BLaER1 (cell line): ENCODE data around the gene TBC1D22B.

ENCODE experiments used
- H3K27ac ChIP-seq: shearing (Covaris generic); formaldehyde crosslinking; 2 replicates; pipeline ENCODE4 v1.8.1; 2022
- H3K27me3 ChIP-seq: shearing (Covaris generic); formaldehyde crosslinking; 2 replicates; pipeline ENCODE4 v1.8.1; 2022
- H3K36me3 ChIP-seq: shearing (Covaris generic); formaldehyde crosslinking; 2 replicates; pipeline ENCODE4 v1.8.1; 2022
- H3K4me1 ChIP-seq: shearing (Covaris generic); formaldehyde crosslinking; 2 replicates; pipeline ENCODE4 v1.8.1; 2022
- H3K4me2 ChIP-seq: shearing (Covaris generic); formaldehyde crosslinking; 2 replicates; pipeline ENCODE4 v1.8.1; 2022
- H3K4me3 ChIP-seq: shearing (Covaris generic); formaldehyde crosslinking; 2 replicates; pipeline ENCODE4 v1.8.1; 2022
- H3K9ac ChIP-seq: shearing (Covaris generic); formaldehyde crosslinking; 2 replicates; pipeline ENCODE4 v1.8.1; 2022
- H3K9me3 ChIP-seq: shearing (Covaris generic); formaldehyde crosslinking; 2 replicates; pipeline ENCODE4 v1.8.1; 2022
- H4K20me1 ChIP-seq: shearing (Covaris generic); formaldehyde crosslinking; 2 replicates; pipeline ENCODE4 v1.8.1; 2022
- Cebpa-rat ChIP-seq: shearing (Covaris generic); IDR thresholded peaks from 2 replicates; pipeline ENCODE4 v1.8.1; 2022

Gene TBC1D22B

GRCh38 chr6:37257634-37258404 is at the start of gene TBC1D22B, which contains the start of gene TMEM217:
TBC1D22B (plus strand) TSS chr6:37257772; CDS start chr6:37257918, 146 bp downstream.
TMEM217 (minus strand) TSS chr6:37258144; CDS start chr6:37219030, 39,114 bp downstream.
- no peaks in the 10 kb centered on the region for H3K9me3 ChIP-seq
- H3K27me3 ChIP-seq, result no peaks in the 10 kb centered on the region
- peak within 1 kb of the TSS; percentile 91 for H3K27ac ChIP-seq
- peaks cover 26% of the 10 kb centered on the region for H3K4me1 ChIP-seq
- peak within 1 kb of the TSS; percentile 96 for H3K4me3 ChIP-seq
- H4K20me1 ChIP-seq, result peaks cover 7% of the 10 kb centered on the region; the same call in 1 of the 2 replicates
- TF ChIP-seq Cebpa-rat, result no peak
- peak within 1 kb of the TSS; percentile 92 for H3K4me2 ChIP-seq
- H3K36me3 ChIP-seq, result no peaks in the 10 kb centered on the region
- H3K9ac ChIP-seq, result peak within 1 kb of the TSS; percentile 90

DNA sequence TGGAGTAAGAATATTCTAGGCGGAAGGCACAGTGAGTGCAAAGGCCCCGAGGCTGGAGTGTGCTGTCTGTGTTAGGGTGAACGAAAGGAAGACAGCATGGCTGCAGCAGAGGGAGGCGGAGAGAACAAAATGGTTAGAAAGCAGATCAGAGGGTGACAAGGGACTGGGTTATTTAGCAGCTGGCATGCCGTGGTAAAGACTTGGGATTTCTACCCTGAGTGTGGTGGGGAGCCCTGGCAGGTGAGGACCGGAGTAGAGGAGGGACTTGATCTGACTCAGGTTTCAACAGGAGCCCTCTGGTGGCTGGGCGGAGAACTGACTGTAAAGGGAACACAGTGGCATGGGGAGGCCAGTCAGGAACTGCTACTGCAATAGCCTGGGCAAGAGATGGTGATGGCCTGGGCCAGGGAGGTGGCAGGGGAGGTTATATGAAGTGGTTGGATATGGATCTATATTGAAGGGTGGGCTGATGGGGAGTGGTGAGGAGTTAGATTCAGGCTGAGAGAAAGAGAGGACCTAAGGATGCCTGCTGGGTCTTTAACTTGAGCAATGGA is 49.6 kb upstream of the TBC1D22B start:
- H3K27me3 ChIP-seq, result no peaks in the 10 kb centered on the region
- no peaks in the 10 kb centered on the region for H4K20me1 ChIP-seq
- H3K4me2 ChIP-seq, result no peak overlapping the region
- no peaks in the 10 kb centered on the region for H3K36me3 ChIP-seq
- no peaks in the 10 kb centered on the region for H3K9me3 ChIP-seq
- TF ChIP-seq Cebpa-rat, result no peak
- no peak overlapping the region for H3K4me3 ChIP-seq
- no peak overlapping the region for H3K27ac ChIP-seq
- H3K9ac ChIP-seq, result no peak overlapping the region
- H3K4me1 ChIP-seq, result peaks cover 18% of the 10 kb centered on the region

DNA sequence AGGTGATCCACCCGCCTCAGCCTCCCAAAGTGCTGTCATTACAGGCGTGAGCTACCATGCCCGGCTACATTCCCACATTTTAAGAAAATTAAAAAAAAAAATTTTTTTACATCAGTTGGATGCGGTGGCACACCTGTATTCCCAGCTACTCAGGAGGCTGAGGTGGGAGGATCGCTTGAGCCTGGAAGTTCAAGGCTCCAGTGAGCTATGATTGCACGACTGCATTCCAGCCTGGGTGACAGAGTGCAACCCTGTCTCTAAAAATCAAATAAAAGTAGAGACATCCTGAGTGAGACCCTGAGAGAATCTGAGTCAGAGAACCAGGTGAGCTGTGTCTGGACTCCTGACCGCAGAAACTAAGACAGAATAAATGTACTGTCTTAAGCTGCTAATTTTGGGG is 48.8 kb upstream of the TBC1D22B start:
- no peak overlapping the region for H3K4me2 ChIP-seq
- H3K36me3 ChIP-seq, result no peaks in the 10 kb centered on the region
- H3K9ac ChIP-seq, result no peak overlapping the region
- no peak overlapping the region for H3K4me3 ChIP-seq
- no peaks in the 10 kb centered on the region for H4K20me1 ChIP-seq
- no peaks in the 10 kb centered on the region for H3K27me3 ChIP-seq
- peaks cover 12% of the 10 kb centered on the region for H3K4me1 ChIP-seq
- H3K27ac ChIP-seq, result no peak overlapping the region
- no peak for TF ChIP-seq Cebpa-rat
- no peaks in the 10 kb centered on the region for H3K9me3 ChIP-seq

GRCh38 chr6:37209461-37210205 is 47.9 kb upstream of the TBC1D22B start:
- Histone ChIP-seq H3K36me3 (no peaks in the 10 kb centered on the region), H3K27me3 (no peaks in the 10 kb centered on the region), H3K9me3 (no peaks in the 10 kb centered on the region), H3K4me2 (no peak overlapping the region), H3K4me1 (peaks cover 12% of the 10 kb centered on the region), H3K27ac (0 out of 2 replicates have a peak overlapping the region, but pooled peaks have one; percentile 6), H3K4me3 (no peak overlapping the region), H3K9ac (no peak overlapping the region), H4K20me1 (no peaks in the 10 kb centered on the region)
- TF ChIP-seq Cebpa-rat, result no peak

GRCh38 chr6:37210313-37210968 is 47.1 kb upstream of the TBC1D22B start:
- TF ChIP-seq Cebpa-rat, result no peak
- H3K4me2 ChIP-seq, result no peak overlapping the region

GRCh38 chr6:37212268-37212667 is 45.3 kb upstream of the TBC1D22B start:
- H3K36me3 ChIP-seq, result no peaks in the 10 kb centered on the region
- no peak for TF ChIP-seq Cebpa-rat
- H3K9ac ChIP-seq, result no peak overlapping the region
- no peaks in the 10 kb centered on the region for H3K4me1 ChIP-seq
- no peak overlapping the region for H3K4me2 ChIP-seq
- H3K9me3 ChIP-seq, result no peaks in the 10 kb centered on the region
- no peaks in the 10 kb centered on the region for H3K27me3 ChIP-seq
- no peak overlapping the region for H3K27ac ChIP-seq
- no peaks in the 10 kb centered on the region for H4K20me1 ChIP-seq
- H3K4me3 ChIP-seq, result no peak overlapping the region

More at GRCh38 chr6:37210313-37210968, 47.1 kb upstream of the TBC1D22B start:
- no peaks in the 10 kb centered on the region for H3K27me3 ChIP-seq
- H3K4me1 ChIP-seq, result peaks cover 6% of the 10 kb centered on the region
- no peak overlapping the region for H3K4me3 ChIP-seq
- H4K20me1 ChIP-seq, result no peaks in the 10 kb centered on the region
- H3K36me3 ChIP-seq, result no peaks in the 10 kb centered on the region
- no peaks in the 10 kb centered on the region for H3K9me3 ChIP-seq
- no peak overlapping the region for H3K9ac ChIP-seq
- H3K27ac ChIP-seq, result no peak overlapping the region

DNA sequence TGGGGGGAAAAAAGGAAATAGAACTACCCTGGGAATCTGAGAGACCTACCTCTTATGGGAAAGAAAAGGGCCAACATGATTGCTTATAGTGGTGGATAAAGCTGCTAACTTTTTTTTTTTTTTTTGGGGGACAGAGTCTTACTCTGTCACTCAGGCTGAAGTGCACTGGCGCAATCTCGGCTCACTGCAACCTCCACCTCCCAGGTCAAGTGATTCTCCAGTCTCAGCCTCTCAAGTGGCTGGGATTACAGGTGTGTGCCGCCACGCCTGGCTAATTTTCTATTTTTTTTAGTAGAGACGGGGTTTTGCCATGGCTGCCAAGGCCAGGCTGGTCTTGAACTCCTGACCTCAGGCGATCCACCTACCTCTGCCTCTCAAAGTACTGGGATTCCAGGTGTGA is 39.5 kb upstream of the TBC1D22B start:
- H3K4me2 ChIP-seq, result no peak overlapping the region
- no peak for TF ChIP-seq Cebpa-rat
- H3K4me3 ChIP-seq, result no peak overlapping the region
- H3K36me3 ChIP-seq, result no peaks in the 10 kb centered on the region
- no peak overlapping the region for H3K9ac ChIP-seq
- no peaks in the 10 kb centered on the region for H4K20me1 ChIP-seq
- no peaks in the 10 kb centered on the region for H3K27me3 ChIP-seq
- H3K4me1 ChIP-seq, result peaks cover 13% of the 10 kb centered on the region
- no peak overlapping the region for H3K27ac ChIP-seq
- H3K9me3 ChIP-seq, result no peaks in the 10 kb centered on the region

DNA sequence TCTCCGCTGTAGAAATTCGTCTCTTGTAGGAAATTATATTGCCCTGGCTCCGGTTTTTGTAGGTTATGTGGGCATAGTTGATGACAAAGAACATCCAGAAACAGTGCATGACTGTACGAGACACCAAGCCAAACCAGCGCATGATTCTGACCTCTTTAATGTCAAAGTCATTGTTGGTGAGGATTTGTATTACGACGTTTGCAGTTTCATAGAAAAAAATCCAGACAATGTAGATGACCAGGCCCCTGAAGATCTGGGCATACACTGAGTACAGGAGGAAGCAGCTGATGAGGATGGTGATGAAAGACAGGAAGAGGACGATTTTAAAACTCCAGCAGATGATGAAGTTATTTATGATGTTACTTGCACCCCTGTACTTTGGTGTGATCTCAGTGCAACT is 39.1 kb upstream of the TBC1D22B start:
- no peak overlapping the region for H3K27ac ChIP-seq
- H3K9me3 ChIP-seq, result no peaks in the 10 kb centered on the region
- H4K20me1 ChIP-seq, result no peaks in the 10 kb centered on the region
- no peaks in the 10 kb centered on the region for H3K36me3 ChIP-seq
- H3K27me3 ChIP-seq, result no peaks in the 10 kb centered on the region
- no peak overlapping the region for H3K9ac ChIP-seq
- H3K4me1 ChIP-seq, result peaks cover 17% of the 10 kb centered on the region
- no peak overlapping the region for H3K4me3 ChIP-seq
- H3K4me2 ChIP-seq, result no peak overlapping the region
- TF ChIP-seq Cebpa-rat, result no peak

DNA sequence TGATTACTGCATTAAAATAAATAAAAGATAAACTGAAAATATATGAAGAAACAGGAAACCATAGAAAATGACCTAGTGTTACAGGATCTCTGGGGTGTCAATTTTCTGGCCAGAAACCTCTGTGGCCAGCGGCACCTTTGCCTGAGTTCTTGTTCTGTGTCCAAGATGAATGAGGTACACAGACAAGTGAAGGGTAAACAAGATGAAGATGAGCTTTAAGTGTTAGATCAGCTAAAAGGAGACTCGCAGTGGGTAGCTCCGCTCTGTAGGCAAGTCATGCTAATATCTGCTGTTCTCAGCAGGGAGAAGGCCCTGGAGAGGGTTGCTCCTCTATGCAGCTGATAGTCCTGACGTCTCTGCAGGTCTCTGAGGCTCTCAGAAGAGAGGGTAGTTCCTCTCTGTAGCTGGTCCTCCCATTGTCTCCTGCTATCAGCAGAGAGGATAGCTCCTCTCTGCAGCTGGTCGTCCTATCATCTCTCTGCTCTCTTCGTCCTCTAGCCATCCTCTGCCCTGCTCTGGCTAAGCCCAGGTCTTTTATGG is 35.9 kb upstream of the TBC1D22B start:
- peak overlapping the region; percentile 70 for H3K4me3 ChIP-seq
- no peaks in the 10 kb centered on the region for H3K36me3 ChIP-seq
- no peaks in the 10 kb centered on the region for H3K9me3 ChIP-seq
- peaks cover 18% of the 10 kb centered on the region for H3K4me1 ChIP-seq
- H3K9ac ChIP-seq, result no peak overlapping the region
- no peaks in the 10 kb centered on the region for H4K20me1 ChIP-seq
- peak overlapping the region; percentile 72 for H3K4me2 ChIP-seq
- no peak overlapping the region for H3K27ac ChIP-seq
- no peak for TF ChIP-seq Cebpa-rat
- no peaks in the 10 kb centered on the region for H3K27me3 ChIP-seq
